Measurements from ENCODE around the gene KCNH1.
"Not testable (repeated sequence)": the region's sequence is repeated elsewhere in the genome, so short reads cannot be mapped to it uniquely, and the experiment has no call there.

Gene KCNH1

DNA sequence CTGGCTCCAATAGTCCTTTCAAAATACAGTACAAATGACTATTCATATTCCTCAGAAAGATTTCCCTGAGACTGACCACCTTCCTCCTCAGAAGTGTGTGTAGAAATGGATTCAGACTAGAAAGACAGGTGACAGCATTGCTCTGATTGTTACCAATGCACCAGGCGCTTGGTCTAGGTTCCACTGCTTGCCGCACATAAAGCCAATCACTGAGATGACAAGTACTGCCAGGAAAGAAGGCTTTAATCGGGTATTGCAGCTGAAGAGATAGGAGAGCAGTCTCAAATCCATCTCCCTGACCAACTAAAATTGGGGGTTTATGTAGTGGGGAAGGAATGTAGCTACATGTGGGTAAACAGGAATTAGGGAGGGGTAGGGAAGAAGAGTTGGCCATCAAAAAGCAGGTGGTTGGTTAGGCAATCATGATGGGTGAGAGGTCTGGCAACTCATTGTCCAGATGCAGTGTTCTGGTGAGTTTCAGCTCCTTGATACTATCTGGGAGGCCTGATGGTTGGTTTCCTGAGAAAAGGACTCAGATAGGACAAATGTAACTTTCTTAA is 98.0 kb downstream of the KCNH1 start:
- Histone ChIP-seq H3K36me3 (ENCODE audit: insufficient read depth, low read depth, low read length) (no peaks in the 10 kb centered on the region), H3K4me3 (ENCODE audit: low read length) (no peak overlapping the region), H3K9me3 (ENCODE audit: insufficient read depth, low read depth, low read length) (no peaks in the 10 kb centered on the region), H3K27ac (ENCODE audit: low read length) (no peak overlapping the region), H3K4me1 (ENCODE audit: insufficient read depth, low read length) (no peaks in the 10 kb centered on the region; the same call in 1 of the 2 replicates), H3K27me3 (ENCODE audit: insufficient read depth, low read length) (no peaks in the 10 kb centered on the region), H3K9ac (ENCODE audit: low read depth, low read length) (no peak overlapping the region)

DNA sequence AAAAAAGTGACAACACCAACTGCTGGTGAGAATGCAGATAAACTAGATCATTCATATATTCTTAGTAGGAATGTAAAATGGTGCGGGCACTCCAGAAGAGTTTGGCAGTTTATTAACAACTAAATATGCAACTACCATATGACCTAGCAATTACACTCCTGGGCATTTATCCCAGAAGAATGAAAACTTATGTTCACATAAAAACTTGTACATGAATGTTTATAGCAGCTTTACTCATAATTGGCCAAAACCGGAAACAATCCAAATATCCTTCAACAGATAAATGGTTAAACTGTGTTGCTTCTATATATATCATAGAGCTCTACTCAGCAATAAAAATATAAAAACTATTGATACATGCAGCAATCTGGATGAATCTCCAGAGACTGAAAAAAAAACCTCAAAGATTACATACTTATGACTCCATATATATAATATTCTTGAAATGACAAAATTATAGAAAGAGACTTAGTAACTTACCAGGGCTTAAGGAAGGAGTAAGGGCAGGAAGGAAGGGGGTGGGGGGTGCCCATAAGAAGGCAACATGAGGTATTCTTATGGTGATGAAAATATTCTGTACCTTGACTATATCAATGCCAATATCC is 99.9 kb downstream of the KCNH1 start:
- no peaks in the 10 kb centered on the region for H3K9me3 ChIP-seq (ENCODE audit: insufficient read depth, low read depth, low read length)
- no peak overlapping the region for H3K9ac ChIP-seq (ENCODE audit: low read depth, low read length)
- H3K27me3 ChIP-seq (ENCODE audit: insufficient read depth, low read length): no peaks in the 10 kb centered on the region
- H3K4me3 ChIP-seq (ENCODE audit: low read length): no peak overlapping the region
- no peaks in the 10 kb centered on the region; the same call in 1 of the 2 replicates for H3K4me1 ChIP-seq (ENCODE audit: insufficient read depth, low read length)
- no peak overlapping the region for H3K27ac ChIP-seq (ENCODE audit: low read length)
- H3K36me3 ChIP-seq (ENCODE audit: insufficient read depth, low read depth, low read length): no peaks in the 10 kb centered on the region

DNA sequence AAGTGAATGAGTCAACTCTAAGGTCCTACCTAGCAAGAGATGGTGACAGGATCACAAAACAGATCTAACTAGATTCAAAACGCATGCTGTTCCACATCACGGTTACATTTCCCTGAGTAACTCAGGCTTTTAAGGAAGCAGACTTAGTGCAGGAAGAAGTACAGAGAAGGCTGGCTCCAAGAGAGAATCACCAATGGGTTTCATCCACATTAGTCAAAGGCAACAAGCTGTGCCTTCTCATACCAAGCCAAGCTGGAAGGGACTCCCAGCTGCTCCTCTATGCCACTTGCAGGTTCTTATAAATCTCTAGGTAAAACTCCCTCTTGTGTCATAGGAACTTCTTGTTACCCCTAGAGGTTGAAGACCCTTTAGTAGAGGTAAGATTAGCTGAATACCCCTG is 109.0 kb downstream of the KCNH1 start:
- no peaks in the 10 kb centered on the region for H3K36me3 ChIP-seq (ENCODE audit: insufficient read depth, low read depth, low read length)
- no peaks in the 10 kb centered on the region for H3K27me3 ChIP-seq (ENCODE audit: insufficient read depth, low read length)
- H3K9ac ChIP-seq (ENCODE audit: low read depth, low read length): no peak overlapping the region
- no peaks in the 10 kb centered on the region for H3K4me1 ChIP-seq (ENCODE audit: insufficient read depth, low read length)
- no peak overlapping the region for H3K4me3 ChIP-seq (ENCODE audit: low read length)
- no peaks in the 10 kb centered on the region; the same call in 1 of the 2 replicates for H3K9me3 ChIP-seq (ENCODE audit: insufficient read depth, low read depth, low read length)
- no peak overlapping the region for H3K27ac ChIP-seq (ENCODE audit: low read length)

DNA sequence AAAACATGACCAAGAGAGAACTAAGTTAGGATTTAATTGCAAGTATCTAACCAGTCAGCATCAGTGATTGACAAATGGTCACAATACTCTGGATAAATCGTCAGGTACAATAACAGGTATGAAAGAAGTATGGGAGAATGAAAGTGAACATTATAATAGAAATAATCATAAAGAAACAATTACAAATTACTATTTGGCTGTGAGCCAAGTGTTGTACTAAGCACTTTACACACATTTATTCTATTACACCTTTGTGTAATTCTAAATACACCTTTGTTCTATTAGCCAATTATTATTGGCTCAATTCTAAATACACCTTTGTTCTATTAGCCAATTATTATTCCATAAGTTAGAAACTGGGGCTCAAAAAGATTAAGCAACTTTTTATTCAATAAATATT is 114.7 kb downstream of the KCNH1 start:
- Histone ChIP-seq H3K27ac (ENCODE audit: low read length) (no peak overlapping the region), H3K4me1 (ENCODE audit: insufficient read depth, low read length) (no peaks in the 10 kb centered on the region), H3K9ac (ENCODE audit: low read depth, low read length) (no peak overlapping the region), H3K36me3 (ENCODE audit: insufficient read depth, low read depth, low read length) (no peaks in the 10 kb centered on the region), H3K27me3 (ENCODE audit: insufficient read depth, low read length) (no peaks in the 10 kb centered on the region), H3K9me3 (ENCODE audit: insufficient read depth, low read depth, low read length) (no peaks in the 10 kb centered on the region; the same call in 1 of the 2 replicates), H3K4me3 (ENCODE audit: low read length) (no peak overlapping the region)

GRCh38 chr1:211018690-211019089 is 115.3 kb downstream of the KCNH1 start:
- Histone ChIP-seq H3K9me3 (ENCODE audit: insufficient read depth, low read depth, low read length) (no peaks in the 10 kb centered on the region; the same call in 1 of the 2 replicates), H3K27me3 (ENCODE audit: insufficient read depth, low read length) (no peaks in the 10 kb centered on the region), H3K4me3 (ENCODE audit: low read length) (no peak overlapping the region), H3K36me3 (ENCODE audit: insufficient read depth, low read depth, low read length) (no peaks in the 10 kb centered on the region), H3K4me1 (ENCODE audit: insufficient read depth, low read length) (no peaks in the 10 kb centered on the region), H3K9ac (ENCODE audit: low read depth, low read length) (no peak overlapping the region), H3K27ac (ENCODE audit: low read length) (no peak overlapping the region)

GRCh38 chr1:211017075-211017718 is 116.8 kb downstream of the KCNH1 start:
- H3K4me1 ChIP-seq (ENCODE audit: insufficient read depth, low read length): no peaks in the 10 kb centered on the region
- H3K27ac ChIP-seq (ENCODE audit: low read length): no peak overlapping the region
- no peaks in the 10 kb centered on the region for H3K27me3 ChIP-seq (ENCODE audit: insufficient read depth, low read length)
- H3K9me3 ChIP-seq (ENCODE audit: insufficient read depth, low read depth, low read length): no peaks in the 10 kb centered on the region
- no peak overlapping the region for H3K9ac ChIP-seq (ENCODE audit: low read depth, low read length)
- no peak overlapping the region for H3K4me3 ChIP-seq (ENCODE audit: low read length)
- H3K36me3 ChIP-seq (ENCODE audit: insufficient read depth, low read depth, low read length): no peaks in the 10 kb centered on the region

GRCh38 chr1:211014275-211014674 is 119.7 kb downstream of the KCNH1 start:
- Histone ChIP-seq H3K4me1 (ENCODE audit: insufficient read depth, low read length) (no peaks in the 10 kb centered on the region), H3K9me3 (ENCODE audit: insufficient read depth, low read depth, low read length) (no peaks in the 10 kb centered on the region), H3K27me3 (ENCODE audit: insufficient read depth, low read length) (no peaks in the 10 kb centered on the region), H3K4me3 (ENCODE audit: low read length) (no peak overlapping the region), H3K27ac (ENCODE audit: low read length) (no peak overlapping the region), H3K36me3 (ENCODE audit: insufficient read depth, low read depth, low read length) (no peaks in the 10 kb centered on the region), H3K9ac (ENCODE audit: low read depth, low read length) (no peak overlapping the region)

GRCh38 chr1:211013346-211014240 is 120.4 kb downstream of the KCNH1 start:
- Histone ChIP-seq H3K36me3 (ENCODE audit: insufficient read depth, low read depth, low read length) (no peaks in the 10 kb centered on the region), H3K4me3 (ENCODE audit: low read length) (no peak overlapping the region), H3K4me1 (ENCODE audit: insufficient read depth, low read length) (no peaks in the 10 kb centered on the region), H3K27ac (ENCODE audit: low read length) (no peak overlapping the region), H3K9me3 (ENCODE audit: insufficient read depth, low read depth, low read length) (no peaks in the 10 kb centered on the region), H3K9ac (ENCODE audit: low read depth, low read length) (no peak overlapping the region), H3K27me3 (ENCODE audit: insufficient read depth, low read length) (no peaks in the 10 kb centered on the region)

GRCh38 chr1:211011128-211011527 is 122.8 kb downstream of the KCNH1 start:
- H3K36me3 ChIP-seq (ENCODE audit: insufficient read depth, low read depth, low read length); H3K27me3 ChIP-seq (ENCODE audit: insufficient read depth, low read length); H3K9me3 ChIP-seq (ENCODE audit: insufficient read depth, low read depth, low read length): not testable (repeated sequence)

DNA sequence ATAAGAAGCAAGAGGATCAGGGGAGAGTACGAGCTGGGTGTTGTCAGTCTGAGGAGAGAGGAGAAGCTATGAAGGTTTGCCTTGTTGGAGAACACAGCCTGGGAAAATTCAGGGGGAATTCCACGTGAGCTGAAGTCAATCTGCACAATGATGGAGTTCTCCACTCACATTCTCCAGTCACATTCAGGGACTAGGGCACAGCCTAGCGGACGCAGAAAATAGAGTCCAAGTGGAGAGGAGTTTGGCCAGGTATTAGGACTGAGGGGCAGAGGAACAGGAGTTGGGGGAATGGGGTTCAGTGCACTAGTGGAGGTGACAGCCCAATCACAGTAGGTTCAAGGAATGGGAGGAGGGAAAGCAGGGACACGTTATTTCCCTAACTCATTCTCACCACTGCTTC is 124.0 kb downstream of the KCNH1 start:
- Histone ChIP-seq H3K9me3 (ENCODE audit: insufficient read depth, low read depth, low read length) (no peaks in the 10 kb centered on the region), H3K4me1 (ENCODE audit: insufficient read depth, low read length) (no peaks in the 10 kb centered on the region), H3K4me3 (ENCODE audit: low read length) (no peak overlapping the region), H3K27me3 (ENCODE audit: insufficient read depth, low read length) (no peaks in the 10 kb centered on the region), H3K27ac (ENCODE audit: low read length) (no peak overlapping the region), H3K36me3 (ENCODE audit: insufficient read depth, low read depth, low read length) (no peaks in the 10 kb centered on the region), H3K9ac (ENCODE audit: low read depth, low read length) (no peak overlapping the region)

More at GRCh38 chr1:211011128-211011527, 122.8 kb downstream of the KCNH1 start:
- not testable (repeated sequence) for H3K4me1 ChIP-seq (ENCODE audit: insufficient read depth, low read length); H3K27ac ChIP-seq (ENCODE audit: low read length); H3K9ac ChIP-seq (ENCODE audit: low read depth, low read length); H3K4me3 ChIP-seq (ENCODE audit: low read length)

DNA sequence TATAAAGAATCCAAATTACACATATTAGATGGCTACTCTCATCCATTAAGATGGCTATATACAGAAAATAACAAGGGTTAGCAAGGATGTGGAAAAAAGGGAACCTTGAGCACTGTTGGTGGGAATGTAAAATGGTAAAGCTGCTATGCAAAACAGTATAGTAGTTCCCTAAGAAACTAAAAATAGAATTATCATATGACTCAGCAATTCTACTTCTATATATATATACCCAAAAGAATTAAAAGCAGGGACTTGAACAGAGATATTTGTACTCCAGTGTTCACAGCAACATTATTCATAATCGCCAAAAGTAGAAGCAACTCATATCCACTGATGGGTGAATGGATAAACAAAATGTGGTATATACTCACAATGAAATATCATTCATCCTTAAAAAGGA is 126.1 kb downstream of the KCNH1 start:
- Histone ChIP-seq H3K4me3 (ENCODE audit: low read length) (no peak overlapping the region), H3K36me3 (ENCODE audit: insufficient read depth, low read depth, low read length) (no peaks in the 10 kb centered on the region), H3K9me3 (ENCODE audit: insufficient read depth, low read depth, low read length) (no peaks in the 10 kb centered on the region), H3K27ac (ENCODE audit: low read length) (no peak overlapping the region), H3K4me1 (ENCODE audit: insufficient read depth, low read length) (no peaks in the 10 kb centered on the region), H3K27me3 (ENCODE audit: insufficient read depth, low read length) (no peaks in the 10 kb centered on the region), H3K9ac (ENCODE audit: low read depth, low read length) (no peak overlapping the region)
